Measurements from ENCODE around the gene RGS16. TPM values are rescaled to one million over a fixed set of nuclear protein-coding genes. Genes with fewer than 3 reads are reported as not detected.

Gene RGS16
- total RNA-seq, 1 donor from 2014 or later: 1.2 TPM

DNA sequence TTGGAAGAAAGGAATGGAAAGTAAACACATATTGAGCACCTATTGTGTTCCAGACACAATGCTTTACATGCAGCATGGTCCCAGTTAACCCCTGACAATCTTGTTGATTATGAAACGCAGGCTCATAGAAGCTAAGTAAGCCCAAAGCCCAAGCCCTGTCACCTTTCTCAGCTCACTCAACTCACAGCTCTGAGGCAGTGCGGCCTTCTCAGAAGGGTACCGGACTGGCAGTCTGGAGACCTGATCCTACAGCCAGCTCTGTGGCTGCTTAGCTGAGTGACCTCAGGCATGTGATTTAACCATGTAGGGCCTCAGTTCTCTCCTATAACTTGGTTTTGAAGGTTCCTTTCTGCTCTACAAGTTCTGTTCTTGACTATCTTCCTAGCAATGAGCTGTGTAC, 14.7 kb downstream of the RGS16 start:
- Histone ChIP-seq H3K27ac (peak overlapping the region; percentile 94), H3K9me3 (no peaks in the 10 kb centered on the region), H3K36me3 (no peaks in the 10 kb centered on the region), H3K4me3 (peak overlapping the region; percentile 60 to 65), H3K4me1 (peaks cover 25% of the 10 kb centered on the region), H3K27me3 (no peaks in the 10 kb centered on the region)
- TF ChIP-seq POLR2AphosphoS5 (IDR thresholded peaks at IDR 0.05; ENCODE audit: insufficient read depth in 1 of 2, low read depth in 1 of 2): no peak
- TF ChIP-seq POLR2A (IDR thresholded peaks at IDR 0.05): no peak
- TF ChIP-seq, protein P1, sequence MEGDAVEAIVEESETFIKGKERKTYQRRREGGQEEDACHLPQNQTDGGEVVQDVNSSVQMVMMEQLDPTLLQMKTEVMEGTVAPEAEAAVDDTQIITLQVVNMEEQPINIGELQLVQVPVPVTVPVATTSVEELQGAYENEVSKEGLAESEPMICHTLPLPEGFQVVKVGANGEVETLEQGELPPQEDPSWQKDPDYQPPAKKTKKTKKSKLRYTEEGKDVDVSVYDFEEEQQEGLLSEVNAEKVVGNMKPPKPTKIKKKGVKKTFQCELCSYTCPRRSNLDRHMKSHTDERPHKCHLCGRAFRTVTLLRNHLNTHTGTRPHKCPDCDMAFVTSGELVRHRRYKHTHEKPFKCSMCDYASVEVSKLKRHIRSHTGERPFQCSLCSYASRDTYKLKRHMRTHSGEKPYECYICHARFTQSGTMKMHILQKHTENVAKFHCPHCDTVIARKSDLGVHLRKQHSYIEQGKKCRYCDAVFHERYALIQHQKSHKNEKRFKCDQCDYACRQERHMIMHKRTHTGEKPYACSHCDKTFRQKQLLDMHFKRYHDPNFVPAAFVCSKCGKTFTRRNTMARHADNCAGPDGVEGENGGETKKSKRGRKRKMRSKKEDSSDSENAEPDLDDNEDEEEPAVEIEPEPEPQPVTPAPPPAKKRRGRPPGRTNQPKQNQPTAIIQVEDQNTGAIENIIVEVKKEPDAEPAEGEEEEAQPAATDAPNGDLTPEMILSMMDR (IDR thresholded peaks at IDR 0.05): no peak
- intact Hi-C loops (cut with DNase I): no loop called here
- peak in 1 of 2 donors; percentile 40 for DNase-seq (ENCODE audit: extremely low spot score in 2 of 2)

DNA sequence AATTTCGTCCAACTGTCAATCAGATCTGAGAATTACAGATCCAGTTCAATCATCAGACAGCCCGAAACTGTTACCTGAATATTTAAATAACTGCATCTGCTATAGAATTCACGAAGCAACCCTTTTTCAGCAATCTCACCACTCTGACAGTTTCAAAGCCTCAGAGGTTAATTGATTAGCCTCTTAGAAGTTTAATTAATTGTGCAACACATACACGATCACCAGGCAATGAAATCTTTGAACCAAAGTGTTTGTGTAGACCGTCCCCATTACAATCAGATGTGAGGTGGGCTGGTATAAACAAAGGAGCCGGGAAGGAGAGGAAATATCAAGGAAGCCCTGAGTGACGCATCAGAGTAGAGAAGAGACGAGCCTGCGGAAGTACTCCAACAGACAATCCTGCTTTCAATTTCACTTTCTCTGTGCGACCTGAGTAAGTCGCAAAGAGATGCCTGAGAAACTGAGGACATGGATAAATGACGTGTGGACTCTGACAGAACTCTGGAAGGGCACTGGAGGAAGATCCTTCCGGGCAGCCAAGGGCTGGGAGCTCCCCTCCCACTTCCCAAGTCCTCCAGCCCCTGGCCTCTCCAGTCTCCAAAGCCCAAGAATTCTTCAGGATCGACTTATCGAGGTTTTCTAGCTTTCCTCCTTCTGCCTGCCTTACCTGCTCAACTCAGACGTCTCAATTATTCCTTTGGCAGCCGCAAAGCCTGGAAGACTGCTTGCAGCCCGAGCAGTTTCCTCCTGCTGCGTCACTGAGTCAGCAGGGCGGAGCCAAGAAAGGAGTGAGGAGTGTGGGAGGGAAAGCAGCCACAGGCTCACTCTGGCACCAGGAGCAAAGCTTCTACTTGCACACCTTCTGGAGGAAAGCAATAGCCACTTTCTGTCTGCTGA, 15.4 kb downstream of the RGS16 start, which contains the start of gene RNASEL:
TSS of gene RNASEL (minus strand) at position 757 of the 897 bp plus-strand sequence. CDS start 2,450 bp downstream, outside the sequence.
- Histone ChIP-seq H3K36me3 (no peaks in the 10 kb centered on the region), H3K4me1 (peaks cover 33% of the 10 kb centered on the region), H3K27me3 (no peaks in the 10 kb centered on the region), H3K4me3 (peak within 1 kb of the TSS; percentile 60 to 65), H3K9me3 (no peaks in the 10 kb centered on the region), H3K27ac (peak within 1 kb of the TSS; percentile 94)
- intact Hi-C loops (cut with DNase I): no loop called here
- no peak for TF ChIP-seq POLR2A (IDR thresholded peaks at IDR 0.05)
- TF ChIP-seq, protein P1 (IDR thresholded peaks at IDR 0.05): no peak
- peak; percentile 49 to 83 for TF ChIP-seq POLR2AphosphoS5 (IDR thresholded peaks at IDR 0.05; ENCODE audit: insufficient read depth in 1 of 2, low read depth in 1 of 2)
- peak in 1 of 2 donors; percentile 95 for DNase-seq (ENCODE audit: extremely low spot score in 2 of 2)

DNA sequence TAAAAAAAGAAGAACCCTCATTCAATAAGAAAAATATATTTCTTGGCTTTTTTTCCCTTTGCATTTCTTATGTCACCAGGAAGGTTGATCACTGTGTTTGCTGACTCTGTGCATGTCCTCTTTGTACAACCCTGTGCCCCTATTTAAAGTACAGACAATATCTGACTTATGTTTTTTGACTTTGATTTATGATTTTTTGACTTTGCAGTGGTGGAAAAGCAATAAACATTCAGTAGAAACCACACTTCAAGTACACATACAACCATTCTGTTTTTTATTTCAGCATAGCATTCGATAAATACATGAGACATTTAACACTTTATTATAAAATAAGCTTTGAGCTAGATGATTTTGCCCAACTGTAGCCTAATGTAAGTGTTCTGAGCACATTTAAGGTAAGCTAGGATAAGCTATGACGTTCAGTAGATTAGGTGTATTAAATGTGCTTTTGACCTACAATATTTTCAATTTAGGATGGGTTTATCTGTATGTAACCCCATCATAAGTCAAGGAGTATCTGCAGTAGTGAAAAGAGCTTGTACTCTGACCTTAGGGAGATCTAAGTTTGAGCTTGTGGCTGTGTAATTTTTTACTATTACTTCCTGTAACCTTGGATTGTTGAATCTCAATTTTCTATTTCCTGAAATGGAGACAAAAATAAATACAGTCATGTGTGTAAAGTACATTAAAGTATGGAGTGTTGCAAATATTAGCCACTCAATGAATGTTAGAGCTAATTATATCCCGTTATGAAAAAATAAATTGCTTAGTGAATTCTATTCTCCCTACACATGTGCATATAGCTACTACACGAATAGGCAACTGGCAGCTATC, 16.3 kb downstream of the RGS16 start:
- Histone ChIP-seq H3K4me3 (peak overlapping the region; percentile 60 to 65), H3K27me3 (no peaks in the 10 kb centered on the region), H3K4me1 (peaks cover 35% of the 10 kb centered on the region), H3K27ac (peak overlapping the region; percentile 94), H3K36me3 (peaks cover 0 to 4% of the 10 kb centered on the region in 2 donors), H3K9me3 (no peaks in the 10 kb centered on the region)
- intact Hi-C loops (cut with DNase I): no loop called here
- TF ChIP-seq, protein P1 (IDR thresholded peaks at IDR 0.05): no peak
- TF ChIP-seq POLR2A (IDR thresholded peaks at IDR 0.05) (no peak), POLR2AphosphoS5 (IDR thresholded peaks at IDR 0.05; ENCODE audit: insufficient read depth in 1 of 2, low read depth in 1 of 2) (no peak)
- DNase-seq (ENCODE audit: extremely low spot score in 2 of 2): no peak

DNA sequence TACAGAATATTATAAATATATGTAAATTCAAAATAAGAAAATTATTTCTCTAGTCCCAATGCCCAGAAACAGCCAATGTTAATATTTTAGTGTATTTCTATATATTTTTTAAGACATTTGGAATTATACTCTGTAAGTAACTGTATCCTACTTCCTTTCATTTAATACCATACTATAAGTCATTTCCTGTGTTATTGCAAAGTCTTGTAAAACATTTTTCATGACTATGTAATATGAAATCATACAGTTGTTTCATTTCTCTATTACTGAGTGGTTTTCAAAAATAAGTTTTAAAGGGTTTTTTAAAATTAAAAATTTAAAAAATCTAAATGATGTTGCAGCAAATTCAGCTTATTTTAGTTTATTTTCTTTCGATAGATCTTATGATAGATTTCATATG, 17.1 kb downstream of the RGS16 start:
- TF ChIP-seq POLR2A (IDR thresholded peaks at IDR 0.05) (no peak), POLR2AphosphoS5 (IDR thresholded peaks at IDR 0.05; ENCODE audit: insufficient read depth in 1 of 2, low read depth in 1 of 2) (no peak)
- TF ChIP-seq, protein P1 (IDR thresholded peaks at IDR 0.05): no peak
- no peaks in the 10 kb centered on the region for H3K9me3 ChIP-seq
- DNase-seq (ENCODE audit: extremely low spot score in 2 of 2): no peak
- no peak overlapping the region for H3K27ac ChIP-seq
- H3K4me3 ChIP-seq: no peak overlapping the region
- intact Hi-C loops (cut with DNase I): no loop called here
- peaks cover 35% of the 10 kb centered on the region for H3K4me1 ChIP-seq
- peaks cover 0 to 10% of the 10 kb centered on the region in 2 donors for H3K36me3 ChIP-seq
- H3K27me3 ChIP-seq: no peaks in the 10 kb centered on the region
